ENCODE measurements around the gene GPR137C. TPM values are rescaled to one million over a fixed set of nuclear protein-coding genes. Genes with fewer than 3 reads are reported as not detected.

GPR137C gene
- total and polyA plus RNA-seq, 2 of the 4 experiments (the other 2 are of a cell fraction), result 0.72 to 0.91 TPM

GRCh38 chr14:52551205-52551604 is 1.4 kb upstream of the GPR137C start:
- no peak overlapping the region for H2BK120ac ChIP-seq (ENCODE audit: low read depth, low read length)
- H2AFZ ChIP-seq (replicated peaks; ENCODE audit: low read length, poor library complexity), result no peak overlapping the region
- H3K4me1 ChIP-seq (ENCODE audit: control insufficient read depth, insufficient read depth, low read length), result no peaks in the 10 kb centered on the region
- H3K9ac ChIP-seq (ENCODE audit: low read depth, low read length), result no peak overlapping the region
- DNase-seq (no peak), ATAC-seq (ENCODE audit: low read depth) (no peak)
- H3K4me3 ChIP-seq (ENCODE audit: insufficient read depth, low read depth, low read length), result no peak overlapping the region
- H4K8ac ChIP-seq (ENCODE audit: low read depth in 2 of 2, low read length in 2 of 2), result no peak overlapping the region
- in situ Hi-C loops (cut with MboI; ENCODE audit: low sequenced_read_pairs) (no loop called here), dilution Hi-C loops (cut with HindIII; ENCODE audit: low sequenced_read_pairs, unreplicated experiment) (no loop called here), intact Hi-C loops (cut with micrococcal nuclease) (loop anchor here (5.0 kb wide), 1 partner anchor 234 kb away; no protein-coding TSS in a partner anchor)
- ChIA-PET CTCF (no interaction called here), POLR2A (ENCODE audit: unreplicated experiment) (no interaction called here)
- H3K56ac ChIP-seq (ENCODE audit: extremely low read depth, insufficient read depth, low read length), result no peak overlapping the region
- no peak overlapping the region for H4K91ac ChIP-seq (ENCODE audit: insufficient read depth, low read depth, low read length)
- no CpG with 5 or more reads among the region's 6 CpGs for WGBS, 2 experiments (ENCODE audit: extremely low coverage in 2 of 2, insufficient read length in 1 of 2)
- no peak overlapping the region for H3K23ac ChIP-seq (ENCODE audit: low read depth, low read length)
- H3K9me3 ChIP-seq (ENCODE audit: control insufficient read depth, insufficient read depth, low read length), result no peaks in the 10 kb centered on the region
- TF ChIP-seq RCOR1 (IDR thresholded peaks at IDR 0.05; ENCODE audit: insufficient replicate concordance, low read length) (no peak), BHLHE40 (IDR thresholded peaks at IDR 0.05; ENCODE audit: low read depth, low read length) (no peak), MAZ (IDR thresholded peaks at IDR 0.05; ENCODE audit: borderline replicate concordance, low read depth, low read length) (no peak), SMC3 (IDR thresholded peaks at IDR 0.05; ENCODE audit: low read depth, low read length) (no peak), POLR2A (IDR thresholded peaks at IDR 0.05; ENCODE audit: low read depth, low read length) (no peak), MXI1 (IDR thresholded peaks at IDR 0.05; ENCODE audit: borderline replicate concordance, low read depth, low read length) (no peak)
- TF ChIP-seq, protein P1, sequence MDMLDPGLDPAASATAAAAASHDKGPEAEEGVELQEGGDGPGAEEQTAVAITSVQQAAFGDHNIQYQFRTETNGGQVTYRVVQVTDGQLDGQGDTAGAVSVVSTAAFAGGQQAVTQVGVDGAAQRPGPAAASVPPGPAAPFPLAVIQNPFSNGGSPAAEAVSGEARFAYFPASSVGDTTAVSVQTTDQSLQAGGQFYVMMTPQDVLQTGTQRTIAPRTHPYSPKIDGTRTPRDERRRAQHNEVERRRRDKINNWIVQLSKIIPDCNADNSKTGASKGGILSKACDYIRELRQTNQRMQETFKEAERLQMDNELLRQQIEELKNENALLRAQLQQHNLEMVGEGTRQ (IDR thresholded peaks at IDR 0.05; ENCODE audit: low read depth, low read length), result no peak
- no peak overlapping the region for H3K18ac ChIP-seq (ENCODE audit: low read depth, low read length)
- no peak overlapping the region for H3K27ac ChIP-seq (ENCODE audit: insufficient read depth, low read length)
- BruUV-seq (replicated peaks), result no TSS peak
- no peak overlapping the region for H2BK5ac ChIP-seq (ENCODE audit: low read depth, low read length, poor library complexity, severe bottlenecking)
- no peak overlapping the region for H3K14ac ChIP-seq (replicated peaks; ENCODE audit: low read depth, low read length)
- no peak overlapping the region for H3K4me2 ChIP-seq (ENCODE audit: low read depth, low read length)
- H3K36me3 ChIP-seq (ENCODE audit: control insufficient read depth, insufficient read depth, low read length), result no peaks in the 10 kb centered on the region
- H3K27me3 ChIP-seq (ENCODE audit: control insufficient read depth, insufficient read depth, low read length), result no peaks in the 10 kb centered on the region
- no peaks in the 10 kb centered on the region for H4K20me1 ChIP-seq (ENCODE audit: insufficient read depth, low read length)
- H2BK15ac ChIP-seq (ENCODE audit: low read depth, low read length), result no peak overlapping the region
- H3K4ac ChIP-seq (ENCODE audit: low read depth, low read length), result no peak overlapping the region
- no peak overlapping the region for H2BK20ac ChIP-seq (ENCODE audit: low read depth, low read length)
- no peaks in the 10 kb centered on the region; the same call in 1 of the 2 replicates for H3K9me1 ChIP-seq (ENCODE audit: insufficient read depth, low read length)
- H2AK9ac ChIP-seq (replicated peaks; ENCODE audit: low read depth, low read length, poor library complexity), result no peak overlapping the region
- H2AK5ac ChIP-seq (ENCODE audit: low read depth, low read length), result no peak overlapping the region
- no peak overlapping the region for H4K5ac ChIP-seq (ENCODE audit: low read depth, low read length)
- H3K79me1 ChIP-seq (ENCODE audit: low read depth in 1 of 2, low read length in 2 of 2), result peaks cover 0 to 13% of the 10 kb centered on the region in 2 experiments; a peak in 2 of 4 replicates
